ENCODE measurements around the gene PGA5.
A peak's percentile ranks its signal among the peaks of the same experiment; 100 is the strongest.

The PGA5 gene

DNA sequence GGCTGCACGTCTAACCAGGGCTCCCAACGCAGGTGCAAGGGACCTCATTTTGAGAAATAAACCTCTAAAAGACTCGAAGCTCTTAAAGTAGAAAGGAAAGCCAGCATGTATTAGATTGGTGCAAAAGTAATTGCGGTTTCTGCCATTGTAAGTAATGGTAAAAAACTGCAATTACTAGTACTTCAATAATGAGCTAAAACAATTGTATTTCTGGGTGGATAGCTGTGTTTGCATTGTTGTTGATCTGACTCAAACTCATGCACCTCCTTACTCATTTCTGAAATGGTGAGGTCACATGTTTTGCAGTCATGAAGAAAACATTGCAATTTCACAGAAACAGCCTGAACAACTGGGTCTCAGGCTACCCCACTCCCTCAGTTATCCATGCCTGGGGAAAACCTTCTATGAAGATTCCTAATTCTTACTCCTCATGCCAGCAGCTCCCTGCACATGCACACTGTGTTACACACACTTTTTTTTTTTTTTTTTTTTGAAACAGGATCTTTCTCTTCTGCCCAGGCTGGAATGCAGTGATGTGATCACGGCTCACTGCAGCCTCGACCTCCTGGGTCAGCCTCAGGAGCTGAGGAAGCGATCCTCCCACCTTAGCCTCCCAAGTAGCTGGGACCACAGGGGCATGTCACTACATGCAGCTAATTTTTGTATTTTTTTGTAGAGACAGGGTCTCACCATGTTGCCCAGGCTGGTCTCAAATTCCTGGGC, 29.5 kb downstream of the PGA5 start:
- DNase-seq = no peak

- DNase-seq = no peak
Measured at GRCh38 chr11:61272731-61273130, 31.8 kb downstream of the PGA5 start.

DNA sequence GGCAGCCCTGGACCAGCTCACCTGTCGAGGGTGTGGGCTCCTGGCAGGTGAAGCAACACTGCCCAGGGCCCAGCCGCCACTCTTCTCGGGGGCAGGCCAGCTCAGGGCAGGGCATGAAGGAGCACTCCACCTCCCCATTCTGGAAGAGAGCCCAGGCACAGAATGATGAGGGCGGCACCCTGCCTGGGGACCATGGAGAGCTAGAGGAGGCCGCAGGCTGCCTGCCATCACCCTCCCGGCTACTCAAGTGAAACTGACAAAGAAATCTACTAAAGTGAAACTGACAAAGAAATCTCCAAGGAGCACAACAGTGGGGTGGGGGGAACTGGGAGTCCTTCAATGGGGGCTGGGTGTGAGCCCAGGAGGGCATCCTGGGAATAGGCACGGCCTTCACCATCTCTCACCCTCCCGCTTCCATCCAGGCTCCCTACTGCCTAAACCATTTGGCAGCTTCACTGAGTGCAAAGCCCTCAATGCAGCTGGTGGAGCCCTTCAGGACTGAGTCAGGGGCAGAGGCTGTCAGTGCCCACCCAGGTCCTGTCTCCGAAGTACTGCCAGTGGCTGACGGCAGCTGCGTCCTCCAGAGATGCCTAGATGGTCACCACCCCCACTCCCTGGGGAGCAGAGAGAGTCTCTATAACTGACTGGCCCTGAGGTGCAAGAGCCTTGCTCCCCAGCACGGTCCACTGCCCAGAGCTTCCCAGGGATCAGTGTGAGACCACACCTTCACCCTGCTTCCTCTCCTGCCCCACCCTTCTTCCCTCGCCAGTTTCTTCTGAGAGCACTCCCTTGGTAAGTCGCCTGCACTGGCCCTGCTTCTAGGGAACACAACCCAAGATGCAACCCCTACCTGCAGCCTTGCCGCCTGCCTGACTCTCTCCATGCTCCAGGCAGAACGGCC, 32.5 kb downstream of the PGA5 start:
- no peak for DNase-seq

- DNase-seq = no peak
Measured at GRCh38 chr11:61274084-61274483, 33.1 kb downstream of the PGA5 start.

- DNase-seq = no peak
Measured at GRCh38 chr11:61275191-61275590, 34.2 kb downstream of the PGA5 start.

GRCh38 chr11:61277186-61278000, 36.4 kb downstream of the PGA5 start:
- no peak for DNase-seq

DNA sequence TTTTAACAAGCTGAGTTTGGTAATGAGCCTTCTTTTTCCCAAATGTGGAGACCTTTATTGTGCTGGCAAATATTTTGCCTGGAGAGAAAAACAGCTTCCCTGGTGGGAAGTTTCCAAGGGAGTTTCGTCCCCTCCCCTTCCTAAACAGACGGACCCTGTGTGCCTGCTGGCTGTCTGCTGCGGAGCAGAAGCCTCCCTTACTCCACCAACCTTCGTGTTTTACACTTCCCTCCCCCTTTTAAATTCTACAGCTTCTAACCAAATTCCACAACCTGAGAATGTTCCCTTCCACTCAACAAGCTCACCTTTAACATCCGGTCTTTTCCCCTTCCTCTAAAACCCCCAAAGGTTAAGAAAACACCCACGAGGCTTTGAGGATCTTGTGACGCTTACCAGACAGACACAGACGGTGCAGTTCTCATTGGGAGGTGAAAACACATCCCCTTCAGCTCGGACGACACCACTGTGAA, 37.1 kb downstream of the PGA5 start:
- no peak for DNase-seq

GRCh38 chr11:61279934-61280659, 39.1 kb downstream of the PGA5 start:
- no peak for DNase-seq

- no peak for DNase-seq
Measured at GRCh38 chr11:61280883-61281580, 40.1 kb downstream of the PGA5 start.

GRCh38 chr11:61281581-61282250, 40.7 kb downstream of the PGA5 start:
- DNase-seq = no peak

DNA sequence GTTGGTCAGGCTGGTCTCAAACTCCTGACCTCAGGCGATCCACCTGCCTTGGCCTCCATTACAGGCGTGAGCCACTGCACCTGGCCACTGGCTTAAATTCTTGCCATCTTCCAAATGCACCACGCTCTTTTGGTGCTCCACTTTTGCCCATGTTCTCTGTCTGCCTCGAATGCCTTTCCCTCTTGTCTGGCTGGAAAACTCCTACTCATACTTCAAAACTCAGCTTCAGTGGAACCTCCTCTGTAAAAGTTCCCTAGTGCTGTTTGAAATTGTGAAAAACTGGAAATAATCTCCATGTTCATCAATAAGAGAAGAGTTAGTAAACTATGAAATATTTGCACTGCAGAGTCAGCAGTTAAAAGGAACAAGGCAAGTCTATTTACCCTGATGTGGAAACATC, 42.6 kb downstream of the PGA5 start:
- no peak for DNase-seq

GRCh38 chr11:61287338-61287977, 46.5 kb downstream of the PGA5 start:
- DNase-seq = no peak

DNA sequence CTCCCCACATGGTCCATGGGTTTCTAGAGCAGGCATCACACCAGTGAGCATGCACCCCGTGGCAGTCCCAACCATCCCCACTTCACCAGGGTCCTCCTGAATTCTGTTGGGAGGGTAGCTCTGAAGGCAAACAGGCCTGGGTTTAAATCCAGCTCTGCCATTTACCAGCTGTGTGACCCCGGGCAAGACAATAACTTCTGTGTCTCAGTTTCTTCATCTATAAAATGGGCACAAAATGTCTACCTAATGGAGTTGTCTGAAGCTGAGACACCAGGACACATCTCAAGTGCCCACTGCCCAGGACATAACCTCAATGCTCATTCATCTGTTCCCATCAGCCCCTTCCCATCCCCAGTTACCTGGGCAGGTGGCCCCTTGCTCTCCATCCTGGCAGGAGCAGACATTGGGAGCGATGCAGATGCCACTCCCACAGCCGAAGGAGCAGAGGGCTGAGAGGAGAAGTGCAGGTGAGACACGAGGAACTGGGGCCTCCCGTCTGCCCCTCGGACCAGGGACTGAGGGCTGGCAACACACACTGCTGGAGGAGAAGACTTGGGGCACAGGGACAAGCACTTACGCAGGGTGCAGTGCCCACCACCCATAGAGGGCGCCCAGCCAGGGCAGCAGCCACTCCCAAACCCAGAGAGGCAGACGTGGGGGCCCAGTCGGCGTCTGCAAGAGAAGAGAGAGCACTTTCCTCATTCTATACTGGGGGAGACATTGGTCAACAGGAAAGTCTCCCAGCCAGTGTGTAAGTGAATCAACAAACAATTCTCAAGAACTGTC, 50.1 kb downstream of the PGA5 start:
- DNase-seq = no peak

DNA sequence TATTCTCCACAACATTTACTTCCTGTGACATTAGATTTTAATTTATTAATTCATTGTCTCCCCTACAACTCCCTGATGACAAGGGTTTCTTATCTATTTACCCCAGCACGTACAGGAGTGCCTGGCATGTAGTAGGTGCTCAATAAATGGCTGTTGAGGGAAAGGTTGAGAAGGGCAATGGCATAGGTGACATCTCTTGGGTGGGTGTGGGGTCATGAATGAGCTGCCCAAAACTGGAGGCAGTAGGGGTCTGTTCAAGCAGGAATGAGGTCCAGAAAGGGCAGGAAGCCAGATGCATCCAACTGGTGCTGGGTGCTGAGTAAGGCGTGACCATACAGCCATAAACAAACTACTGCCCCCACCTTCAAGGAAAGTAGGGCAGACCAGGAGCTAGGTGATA, 51.4 kb downstream of the PGA5 start:
- no peak for DNase-seq

GRCh38 chr11:61293867-61294716, 53.1 kb downstream of the PGA5 start:
- DNase-seq = peak; percentile 17

DNA sequence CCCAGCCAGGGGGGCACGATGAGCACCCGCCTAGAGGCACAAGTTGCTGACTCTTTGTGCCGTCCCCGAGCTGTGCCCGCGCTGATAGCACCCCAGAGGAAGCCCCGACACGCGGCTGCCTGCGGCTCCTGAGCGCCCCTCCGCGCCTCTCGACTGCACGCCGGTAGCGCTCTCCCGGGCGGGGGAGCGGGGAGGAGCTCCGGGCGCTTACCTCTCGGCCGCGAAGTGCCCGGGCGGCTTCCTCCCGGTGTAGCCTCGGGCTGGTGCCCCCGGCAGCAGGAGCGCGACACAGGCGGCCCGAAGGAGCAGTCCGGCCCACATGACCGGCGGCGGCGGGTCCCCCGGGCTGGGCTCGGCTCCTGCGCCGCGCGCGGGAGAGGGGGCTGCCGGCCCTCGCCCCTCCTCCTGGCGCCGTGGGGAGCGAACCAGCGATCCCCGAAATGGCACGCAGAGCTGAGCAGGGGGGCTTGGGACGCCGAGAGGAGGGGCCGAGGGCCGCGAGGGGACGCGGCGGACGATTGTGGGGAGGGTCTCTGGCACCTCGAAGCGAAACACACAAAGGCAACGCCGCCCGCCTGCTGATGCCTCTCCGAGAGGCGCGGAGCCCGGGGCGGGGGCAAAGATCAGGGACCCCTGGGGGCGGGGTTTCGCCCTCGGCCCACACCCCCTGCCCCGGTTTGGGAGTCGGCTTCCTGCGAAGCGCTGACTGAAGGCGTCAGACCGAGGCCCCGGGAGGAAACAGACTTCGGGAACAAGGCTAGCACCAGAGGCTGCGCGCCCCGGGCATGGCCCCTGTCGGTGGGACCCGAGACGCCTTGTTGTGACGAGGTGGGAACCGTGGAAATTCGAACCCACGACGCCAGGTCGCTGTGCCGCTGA, 54.0 kb downstream of the PGA5 start, which contains the start of gene VWCE:
Gene VWCE, minus strand, starts transcription at position 600 of the 879 bp plus-strand sequence. Its CDS starts 279 bp downstream, at position 321.
- peak; percentile 34 for DNase-seq

DNA sequence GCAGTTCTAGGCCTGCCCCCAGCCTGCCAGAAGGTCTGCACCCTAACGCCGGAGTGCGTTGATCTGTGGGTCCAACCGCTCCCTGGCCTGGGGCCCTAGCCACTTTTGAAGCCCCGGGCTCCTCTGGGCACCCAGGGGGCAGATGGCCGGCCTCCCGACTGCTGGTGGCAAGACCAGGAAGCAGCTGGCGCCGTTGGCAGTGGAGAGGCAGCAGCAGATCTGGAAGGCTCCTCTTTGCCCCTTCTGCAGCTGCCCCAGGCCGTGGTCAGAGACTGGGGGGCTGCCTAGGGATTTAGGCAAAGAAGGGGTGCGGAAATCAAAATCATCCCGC, 54.6 kb downstream of the PGA5 start:
- no peak for DNase-seq

DNA sequence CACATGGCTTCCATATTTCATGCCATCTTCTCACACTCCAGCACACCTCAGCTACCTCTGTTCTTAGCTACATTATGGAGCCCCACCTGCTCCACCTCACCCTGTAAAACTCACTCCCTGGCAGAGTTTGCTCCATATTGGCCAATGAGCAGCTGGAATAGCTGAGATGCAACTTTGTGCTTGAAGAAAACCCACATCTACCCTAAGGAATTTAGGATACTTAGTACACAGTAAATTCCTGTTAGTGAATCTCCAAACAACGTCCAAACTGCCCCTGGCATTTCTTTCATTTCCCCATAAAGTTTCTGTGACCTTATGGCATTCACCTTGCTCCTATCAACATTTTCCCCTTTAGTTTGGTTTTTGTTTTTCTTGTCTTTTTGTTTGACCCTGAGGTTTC, 56.4 kb downstream of the PGA5 start:
- no peak for DNase-seq
